ENCODE measurements around the gene DUSP2.

Gene DUSP2

DNA sequence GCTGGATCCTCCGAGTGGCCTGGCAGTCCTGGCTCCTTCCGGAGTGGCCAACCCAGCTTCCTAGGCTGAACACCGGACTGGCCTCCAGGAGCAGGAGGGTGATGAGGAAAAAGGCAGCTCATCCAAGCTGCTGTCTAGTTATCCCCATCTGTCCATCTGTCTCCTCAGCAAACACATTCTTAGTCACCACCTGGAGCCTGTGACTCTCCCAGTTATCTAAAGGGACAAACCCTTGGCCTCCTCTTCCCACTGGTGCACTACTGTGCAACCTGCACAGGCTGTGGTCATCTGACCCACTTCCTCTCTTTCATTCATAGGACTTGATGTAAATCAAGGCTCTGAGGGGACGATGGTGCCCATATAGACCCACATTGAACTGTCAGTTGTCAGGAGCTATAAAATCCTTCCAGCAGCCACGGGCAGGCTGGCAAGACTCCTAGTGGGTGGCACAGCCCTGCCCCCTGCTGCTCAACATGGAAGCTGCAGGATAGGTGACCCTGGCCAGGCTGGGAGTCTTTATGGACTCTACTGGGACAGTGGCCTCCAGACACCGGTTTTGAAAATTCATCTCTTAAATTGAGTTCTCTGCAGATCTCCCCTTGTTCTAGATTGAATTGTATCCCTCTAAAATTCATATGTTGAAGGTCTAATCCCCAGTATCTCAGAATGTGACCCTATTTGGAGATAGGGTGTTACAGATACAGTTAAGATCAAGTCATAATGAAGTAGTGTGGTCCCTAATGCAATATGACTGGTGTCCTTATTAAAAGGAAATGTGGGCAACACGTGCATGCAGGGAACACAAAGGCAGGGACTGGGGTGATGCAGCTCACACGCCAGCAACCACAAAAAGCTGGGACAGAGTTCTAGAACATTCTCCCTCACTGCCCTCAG, 29.3 kb upstream of the DUSP2 start:
- TF ChIP-seq, protein P1, sequence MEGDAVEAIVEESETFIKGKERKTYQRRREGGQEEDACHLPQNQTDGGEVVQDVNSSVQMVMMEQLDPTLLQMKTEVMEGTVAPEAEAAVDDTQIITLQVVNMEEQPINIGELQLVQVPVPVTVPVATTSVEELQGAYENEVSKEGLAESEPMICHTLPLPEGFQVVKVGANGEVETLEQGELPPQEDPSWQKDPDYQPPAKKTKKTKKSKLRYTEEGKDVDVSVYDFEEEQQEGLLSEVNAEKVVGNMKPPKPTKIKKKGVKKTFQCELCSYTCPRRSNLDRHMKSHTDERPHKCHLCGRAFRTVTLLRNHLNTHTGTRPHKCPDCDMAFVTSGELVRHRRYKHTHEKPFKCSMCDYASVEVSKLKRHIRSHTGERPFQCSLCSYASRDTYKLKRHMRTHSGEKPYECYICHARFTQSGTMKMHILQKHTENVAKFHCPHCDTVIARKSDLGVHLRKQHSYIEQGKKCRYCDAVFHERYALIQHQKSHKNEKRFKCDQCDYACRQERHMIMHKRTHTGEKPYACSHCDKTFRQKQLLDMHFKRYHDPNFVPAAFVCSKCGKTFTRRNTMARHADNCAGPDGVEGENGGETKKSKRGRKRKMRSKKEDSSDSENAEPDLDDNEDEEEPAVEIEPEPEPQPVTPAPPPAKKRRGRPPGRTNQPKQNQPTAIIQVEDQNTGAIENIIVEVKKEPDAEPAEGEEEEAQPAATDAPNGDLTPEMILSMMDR (conservative IDR thresholded peaks at IDR 0.05; ENCODE audit: low read depth): peak; percentile 79
- POLR2A ChIA-PET (ENCODE audit: low non-redundant PET): no interaction called here
- CTCF ChIA-PET: interaction anchor here (0.6 to 2.6 kb wide), 21 partner anchors 9 to 383 kb away, joined by 3 to 32 read pairs (median 4); partner anchors contain the start of gene ASTL
- H3K27ac ChIP-seq: no peak overlapping the region
- peak; percentile 77 for DNase-seq (ENCODE audit: low spot score)

DNA sequence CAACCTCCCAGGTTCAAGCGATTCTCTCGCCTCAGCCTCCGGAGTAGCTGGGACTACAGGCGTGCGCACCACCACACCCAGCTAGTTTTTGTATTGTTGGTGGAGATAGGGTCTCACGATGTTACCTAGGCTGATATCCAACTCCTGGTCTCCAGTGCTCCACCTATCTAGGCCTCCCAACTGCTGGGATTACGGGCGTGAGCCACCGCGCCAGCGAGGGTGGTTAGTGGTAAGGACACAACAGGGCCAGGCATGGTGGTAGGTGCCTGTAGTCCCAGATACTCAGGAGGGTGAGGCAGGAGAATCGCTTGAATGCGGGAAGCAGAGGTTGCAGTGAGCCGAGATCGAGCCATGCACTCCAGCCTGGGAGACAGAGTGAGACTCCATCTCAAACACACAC, 26.6 kb upstream of the DUSP2 start:
- DNase-seq (ENCODE audit: low spot score): no peak
- TF ChIP-seq, protein P1 (conservative IDR thresholded peaks at IDR 0.05; ENCODE audit: low read depth): no peak
- ChIA-PET CTCF (no interaction called here), POLR2A (ENCODE audit: low non-redundant PET) (no interaction called here)
- H3K27ac ChIP-seq: no peak overlapping the region

DNA sequence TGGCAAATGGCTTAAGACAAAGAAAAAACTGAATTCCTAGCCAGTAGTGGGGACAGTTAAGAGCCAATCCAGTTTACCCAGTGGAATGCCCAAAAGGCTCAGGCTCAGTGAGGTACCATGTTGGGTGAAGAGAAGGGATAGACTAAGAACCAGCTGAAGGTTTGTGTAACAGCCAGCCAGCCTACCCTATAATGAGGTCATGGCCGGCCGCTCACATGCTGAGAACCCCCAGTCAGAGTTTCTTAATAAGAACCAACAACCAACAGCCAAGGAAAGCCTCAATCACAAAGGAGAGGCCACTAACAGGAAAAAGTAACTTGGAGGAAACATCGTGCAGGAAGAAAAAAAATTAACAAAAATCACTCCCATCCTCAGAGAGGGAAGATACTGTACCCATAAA, 25.4 kb upstream of the DUSP2 start:
- TF ChIP-seq, protein P1 (conservative IDR thresholded peaks at IDR 0.05; ENCODE audit: low read depth): no peak
- no peak for DNase-seq (ENCODE audit: low spot score)
- ChIA-PET POLR2A (ENCODE audit: low non-redundant PET) (no interaction called here), CTCF (no interaction called here)
- no peak overlapping the region for H3K27ac ChIP-seq

DNA sequence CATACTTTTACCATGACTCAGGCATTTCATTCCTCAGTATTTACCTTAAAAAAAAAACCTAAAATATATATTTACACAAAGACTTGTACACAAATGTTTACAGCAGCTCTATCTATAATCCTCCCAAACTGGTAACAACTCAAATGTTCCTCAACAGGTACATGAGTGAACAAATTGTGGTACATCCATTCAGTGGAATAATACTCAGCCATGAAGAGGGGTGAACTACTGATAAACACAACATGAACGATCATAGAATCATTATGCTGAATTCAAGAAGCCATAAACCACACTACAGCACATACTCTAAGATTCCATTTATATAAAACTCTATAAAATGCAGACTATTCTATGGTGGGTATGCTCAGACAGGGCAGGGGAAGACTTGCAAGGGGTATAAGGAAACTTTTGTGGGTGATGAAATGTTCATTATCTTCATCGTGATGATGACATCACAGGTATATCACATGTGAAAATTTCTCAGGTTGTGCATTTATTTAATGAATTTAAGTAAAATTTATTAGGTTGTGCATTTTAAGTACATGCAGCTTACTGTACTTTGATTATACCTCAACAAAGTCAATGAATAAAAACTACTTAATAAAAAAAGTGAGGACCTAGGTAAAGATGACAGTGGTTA, 24.7 kb upstream of the DUSP2 start:
- POLR2A ChIA-PET (ENCODE audit: low non-redundant PET): no interaction called here
- CTCF ChIA-PET: no interaction called here
- TF ChIP-seq, protein P1 (conservative IDR thresholded peaks at IDR 0.05; ENCODE audit: low read depth): no peak
- DNase-seq (ENCODE audit: low spot score): no peak
- no peak overlapping the region for H3K27ac ChIP-seq

DNA sequence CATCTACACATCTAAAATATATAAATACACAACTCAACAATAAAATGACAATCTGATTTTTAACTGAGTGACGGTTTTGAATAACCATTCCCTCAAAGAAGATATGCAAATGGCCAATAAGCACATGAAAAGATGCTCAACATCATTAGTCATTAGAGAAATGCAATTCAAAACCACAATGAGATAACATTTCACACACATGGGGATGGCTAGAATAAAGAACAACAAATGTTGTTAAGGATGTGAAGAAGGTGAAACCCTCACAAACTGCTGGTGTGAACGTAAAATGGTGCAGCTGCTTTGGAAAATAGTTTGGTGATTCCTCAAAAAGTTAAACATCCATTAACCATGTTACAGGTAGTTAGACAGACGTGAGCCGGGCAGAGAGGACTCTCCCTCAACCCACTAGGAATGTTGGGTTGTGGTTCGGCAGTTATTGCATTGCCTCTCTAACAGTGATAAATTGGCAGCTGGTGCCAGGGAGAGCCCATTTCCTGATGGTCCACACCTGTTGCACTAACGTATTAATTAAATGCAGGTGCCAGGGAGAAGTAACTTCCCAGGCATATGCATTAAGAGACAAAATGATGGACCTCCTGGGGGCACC, 22.3 kb upstream of the DUSP2 start:
- H3K27ac ChIP-seq: no peak overlapping the region
- ChIA-PET POLR2A (ENCODE audit: low non-redundant PET) (no interaction called here), CTCF (no interaction called here)
- TF ChIP-seq, protein P1 (conservative IDR thresholded peaks at IDR 0.05; ENCODE audit: low read depth): no peak
- DNase-seq (ENCODE audit: low spot score): no peak

DNA sequence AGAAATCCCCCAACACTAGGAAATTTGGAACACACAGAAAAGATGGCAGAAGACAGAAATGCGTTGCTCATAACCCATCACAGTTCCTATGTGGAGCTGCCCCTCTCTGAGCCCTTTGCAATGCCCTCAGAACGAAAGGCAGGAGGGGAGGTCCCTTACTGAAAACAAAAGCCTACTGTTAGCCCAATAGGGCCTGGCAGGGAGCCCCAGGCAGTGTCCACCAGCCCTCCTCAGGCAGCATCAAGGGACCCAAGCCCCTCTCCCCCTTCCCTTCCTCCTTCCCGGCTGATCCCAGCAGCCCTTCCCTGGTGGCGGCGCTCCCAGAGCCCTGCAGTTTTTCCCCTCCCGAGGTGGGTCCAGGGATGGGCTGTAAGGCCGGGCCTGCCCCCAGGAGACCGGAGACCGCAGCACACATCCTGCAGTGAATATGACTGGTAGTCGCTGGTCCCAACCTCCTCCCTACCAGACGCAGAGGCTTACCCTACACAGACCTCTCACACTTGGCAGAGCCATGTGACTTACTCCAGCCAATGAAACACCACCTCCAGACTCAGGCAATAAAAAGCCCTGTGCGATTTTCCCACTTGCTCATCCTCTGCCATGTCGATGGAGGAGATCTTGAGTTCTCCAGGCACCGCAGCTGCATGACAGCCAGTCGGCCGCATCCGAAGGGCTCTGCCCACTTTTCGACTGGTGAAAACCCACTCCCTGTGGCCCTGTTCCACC, 19.4 kb upstream of the DUSP2 start:
- POLR2A ChIA-PET (ENCODE audit: low non-redundant PET): no interaction called here
- DNase-seq (ENCODE audit: low spot score): no peak
- TF ChIP-seq, protein P1 (conservative IDR thresholded peaks at IDR 0.05; ENCODE audit: low read depth): no peak
- CTCF ChIA-PET: interaction anchor here (0.5 to 0.7 kb wide), 2 partner anchors 10 to 74 kb away, joined by 3 to 4 read pairs; no protein-coding TSS in a partner anchor
- no peak overlapping the region for H3K27ac ChIP-seq
